ENCODE data around the gene ZNF521. TPM values are rescaled to one million over a fixed set of nuclear protein-coding genes. Genes with fewer than 3 reads are reported as not detected.

Gene ZNF521
- total and polyA plus RNA-seq, 10 of the 15 experiments (the other 5 are each of a cell fraction or from before 2014, with no cell fraction given): 0.02 to 0.05 (median 0.04) TPM; not detected in 6

- Histone ChIP-seq H3K9ac (ENCODE audit: control insufficient read depth, insufficient read depth, low read length) (no peak overlapping the region), H3K27ac (ENCODE audit: control insufficient read depth, insufficient read depth) (no peak overlapping the region), H2AFZ (ENCODE audit: control insufficient read depth, low read depth, low read length) (no peak overlapping the region), H3K4me3 (no peak overlapping the region), H4K20me1 (ENCODE audit: control insufficient read depth, insufficient read depth) (no peaks in the 10 kb centered on the region), H3K36me3 (ENCODE audit: control insufficient read depth in 2 of 2, insufficient read depth in 2 of 2, low read length in 1 of 2) (no peaks in the 10 kb centered on the region), H3K4me2 (ENCODE audit: control insufficient read depth, insufficient read depth) (no peak overlapping the region), H3K79me2 (ENCODE audit: control insufficient read depth, insufficient read depth, low read length) (no peaks in the 10 kb centered on the region), H3K4me1 (ENCODE audit: control insufficient read depth, insufficient read depth, low read length) (no peaks in the 10 kb centered on the region), H3K27me3 (replicated peaks in 1 of 2; ENCODE audit: control insufficient read depth in 2 of 2, insufficient read depth in 2 of 2, low read length in 1 of 2) (no peaks in the 10 kb centered on the region), H3K9me3 (replicated peaks; ENCODE audit: control insufficient read depth, insufficient read depth, low read length) (no peaks in the 10 kb centered on the region)
- 11% methylated on average over 3 of the region's 3 CpGs for WGBS (ENCODE audit: insufficient coverage, insufficient replicate concordance, low lambda C conversion rate, missing lambda C conversion rate)
- DNase-seq (ENCODE audit: low read depth, low spot score): no peak
- RAD21 ChIA-PET (ENCODE audit: unreplicated experiment): no interaction called here
- no peak for TF ChIP-seq DPF2 (IDR thresholded peaks at IDR 0.05)
- no peak for TF ChIP-seq MEF2A (IDR thresholded peaks at IDR 0.05; ENCODE audit: insufficient read depth, low read depth, low read length)
- no peak for TF ChIP-seq SMARCA5 (IDR thresholded peaks at IDR 0.05)
- no peak for TF ChIP-seq IRF5 (IDR thresholded peaks at IDR 0.05; ENCODE audit: borderline replicate concordance)
- TF ChIP-seq NR2C1 (IDR thresholded peaks at IDR 0.05): no peak
- no peak for TF ChIP-seq RUNX3 (IDR thresholded peaks at IDR 0.05; ENCODE audit: low read length)
- TF ChIP-seq ZNF274 (IDR thresholded peaks at IDR 0.05; ENCODE audit: insufficient read depth, insufficient read length): no peak
- no peak for TF ChIP-seq RCOR1 (conservative IDR thresholded peaks at IDR 0.05; ENCODE audit: low read depth, low read length)
- no peak for TF ChIP-seq SREBF1 (IDR thresholded peaks at IDR 0.05; ENCODE audit: low read length)
- no peak for TF ChIP-seq ZNF207 (IDR thresholded peaks at IDR 0.05; ENCODE audit: borderline replicate concordance)
- no peak for TF ChIP-seq BRCA1 (IDR thresholded peaks at IDR 0.05; ENCODE audit: low read depth, low read length)
- no peak for TF ChIP-seq NFYB (IDR thresholded peaks at IDR 0.05; ENCODE audit: insufficient read depth, low read depth, low read length)
- TF ChIP-seq PML (IDR thresholded peaks at IDR 0.05; ENCODE audit: low read length): no peak
- TF ChIP-seq CEBPB (IDR thresholded peaks at IDR 0.05; ENCODE audit: borderline replicate concordance in 1 of 2, low read depth in 2 of 2, low read length in 2 of 2): no peak
- SMC1A ChIA-PET (ENCODE audit: uncharacterized antibody, unreplicated experiment): no interaction called here
- no TSS peak for BruUV-seq (replicated peaks)
- no peak for ATAC-seq
- in situ Hi-C loops (cut with MboI): no loop called here
- no peak for FAIRE-seq
- CTCF ChIA-PET: no interaction called here
- intact Hi-C loops (cut with micrococcal nuclease; ENCODE audit: unreplicated experiment): no loop called here
- POLR2A ChIA-PET: no interaction called here
Measured at GRCh38 chr18:25066516-25066915, 285.4 kb downstream of the ZNF521 start.
